SIG-M5 (cell line): ENCODE measurements around the gene NSD1.
"Not testable (repeated sequence)": the region's sequence is repeated elsewhere in the genome, so short reads cannot be mapped to it uniquely, and the experiment has no call there.

ENCODE experiments used
- DNase-seq: peaks from one replicate; lab custom pipeline; 2025; lab: John Stamatoyannopoulos, UW

The NSD1 gene

GRCh38 chr5:177291735-177292134 lies 158.2 kb downstream of the NSD1 start:
- DNase-seq = no peak

DNA sequence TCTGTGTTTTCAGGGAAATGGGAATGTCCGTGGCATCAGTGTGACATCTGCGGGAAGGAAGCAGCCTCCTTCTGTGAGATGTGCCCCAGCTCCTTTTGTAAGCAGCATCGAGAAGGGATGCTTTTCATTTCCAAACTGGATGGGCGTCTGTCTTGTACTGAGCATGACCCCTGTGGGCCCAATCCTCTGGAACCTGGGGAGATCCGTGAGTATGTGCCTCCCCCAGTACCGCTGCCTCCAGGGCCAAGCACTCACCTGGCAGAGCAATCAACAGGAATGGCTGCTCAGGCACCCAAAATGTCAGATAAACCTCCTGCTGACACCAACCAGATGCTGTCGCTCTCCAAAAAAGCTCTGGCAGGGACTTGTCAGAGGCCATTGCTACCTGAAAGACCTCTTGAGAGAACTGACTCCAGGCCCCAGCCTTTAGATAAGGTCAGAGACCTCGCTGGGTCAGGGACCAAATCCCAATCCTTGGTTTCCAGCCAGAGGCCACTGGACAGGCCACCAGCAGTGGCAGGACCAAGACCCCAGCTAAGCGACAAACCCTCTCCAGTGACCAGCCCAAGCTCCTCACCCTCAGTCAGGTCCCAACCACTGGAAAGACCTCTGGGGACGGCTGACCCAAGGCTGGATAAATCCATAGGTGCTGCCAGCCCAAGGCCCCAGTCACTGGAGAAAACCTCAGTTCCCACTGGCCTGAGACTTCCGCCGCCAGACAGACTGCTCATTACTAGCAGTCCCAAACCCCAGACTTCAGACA lies 160.4 kb downstream of the NSD1 start:
- no peak for DNase-seq

GRCh38 chr5:177294632-177295031 lies 161.1 kb downstream of the NSD1 start:
- DNase-seq = no peak

GRCh38 chr5:177295924-177296323 lies 162.4 kb downstream of the NSD1 start:
- no peak for DNase-seq

DNA sequence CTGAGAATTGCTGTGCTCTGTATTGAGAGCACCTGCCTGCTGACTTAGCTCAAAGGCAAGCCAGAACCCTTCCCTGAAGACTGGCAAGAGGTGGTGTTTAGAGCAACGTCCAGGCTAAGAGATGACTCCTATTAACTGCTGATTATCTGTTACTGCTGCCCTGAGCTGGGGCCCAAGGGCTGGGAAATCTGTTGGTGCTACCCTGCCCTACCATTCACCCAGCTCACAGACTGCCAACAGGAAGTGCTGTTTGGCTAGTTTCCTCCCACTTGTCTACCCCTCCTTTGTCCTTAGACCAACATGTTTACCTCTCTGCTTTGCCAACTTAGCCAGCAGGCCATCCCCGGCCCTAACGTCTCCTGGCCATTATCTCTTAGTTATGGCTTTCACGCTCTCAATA lies 163.0 kb downstream of the NSD1 start:
- no peak for DNase-seq

GRCh38 chr5:177297922-177298321 lies 164.3 kb downstream of the NSD1 start:
- DNase-seq = no peak

GRCh38 chr5:177299697-177300096 lies 166.1 kb downstream of the NSD1 start:
- DNase-seq = no peak

GRCh38 chr5:177300236-177300880 lies 166.8 kb downstream of the NSD1 start:
- peak; percentile 86 for DNase-seq

- DNase-seq = no peak
Observed at GRCh38 chr5:177300951-177301350, 167.4 kb downstream of the NSD1 start.

DNA sequence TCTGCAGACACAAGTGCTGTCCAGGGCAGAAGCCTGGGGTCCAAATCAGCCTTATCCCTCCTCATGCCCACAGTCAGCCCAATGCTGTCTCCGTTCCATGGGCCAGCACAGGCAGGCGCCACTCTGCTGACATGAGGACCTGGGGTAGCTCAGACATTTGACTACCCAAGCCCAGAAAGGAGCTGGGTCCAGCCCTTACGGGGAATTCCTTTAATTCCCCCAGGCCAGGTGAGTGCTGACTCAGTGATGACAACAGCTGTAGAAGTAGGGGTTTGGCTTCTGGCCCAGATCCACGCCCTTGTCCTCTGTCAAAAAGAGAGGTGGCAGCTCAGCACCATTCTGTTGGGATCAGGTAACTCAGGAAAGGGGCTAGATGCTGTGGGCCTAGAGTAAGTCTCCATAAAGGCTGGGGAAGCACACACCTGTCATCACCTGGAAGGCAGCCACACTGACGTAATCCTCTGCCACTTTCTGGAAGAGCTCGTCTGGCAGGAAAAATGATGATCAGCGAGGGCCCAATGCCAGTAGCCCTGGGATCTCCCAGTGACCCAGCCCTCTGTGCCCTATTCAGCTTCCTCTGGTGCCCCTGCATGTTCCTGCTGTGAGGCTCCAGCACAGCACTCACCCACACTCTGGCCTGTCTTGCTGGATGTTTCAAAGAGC lies 168.1 kb downstream of the NSD1 start:
- DNase-seq = no peak

- no peak for DNase-seq
Observed at GRCh38 chr5:177302354-177303110, 169.0 kb downstream of the NSD1 start.

GRCh38 chr5:177303121-177303924 lies 169.8 kb downstream of the NSD1 start, which contains the start of the genes PRELID1 and RAB24:
PRELID1 (plus strand) TSS chr5:177303799; CDS start chr5:177303986, 187 bp downstream.
RAB24 (minus strand) TSS chr5:177303719; CDS start chr5:177303288, 431 bp downstream.
- DNase-seq = no peak

GRCh38 chr5:177303925-177304391 lies 170.4 kb downstream of the NSD1 start:
- DNase-seq = no peak

- no peak for DNase-seq
Observed at GRCh38 chr5:177304392-177305119, 171.0 kb downstream of the NSD1 start.

DNA sequence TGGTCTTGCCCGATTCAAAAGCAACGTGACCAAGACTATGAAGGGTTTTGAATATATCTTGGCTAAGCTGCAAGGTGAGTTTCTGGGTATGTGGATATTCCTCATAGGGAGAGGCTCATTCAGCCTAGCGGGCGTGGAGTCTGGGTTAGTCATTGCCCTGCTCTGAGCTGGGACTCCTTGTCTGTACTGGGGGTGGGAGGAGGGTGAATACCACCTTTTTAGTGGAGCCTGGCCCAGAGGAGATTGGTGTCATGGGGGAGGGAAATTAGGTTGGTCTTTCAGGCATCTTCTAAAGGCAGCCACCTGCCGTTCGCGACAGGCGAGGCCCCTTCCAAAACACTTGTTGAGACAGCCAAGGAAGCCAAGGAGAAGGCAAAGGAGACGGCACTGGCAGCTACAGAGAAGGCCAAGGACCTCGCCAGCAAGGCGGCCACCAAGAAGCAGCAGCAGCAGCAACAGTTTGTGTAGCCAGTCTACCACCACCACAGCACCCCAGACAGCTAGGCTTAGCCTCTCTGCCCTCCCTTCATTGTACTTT lies 172.6 kb downstream of the NSD1 start:
- DNase-seq = not testable (repeated sequence)

DNA sequence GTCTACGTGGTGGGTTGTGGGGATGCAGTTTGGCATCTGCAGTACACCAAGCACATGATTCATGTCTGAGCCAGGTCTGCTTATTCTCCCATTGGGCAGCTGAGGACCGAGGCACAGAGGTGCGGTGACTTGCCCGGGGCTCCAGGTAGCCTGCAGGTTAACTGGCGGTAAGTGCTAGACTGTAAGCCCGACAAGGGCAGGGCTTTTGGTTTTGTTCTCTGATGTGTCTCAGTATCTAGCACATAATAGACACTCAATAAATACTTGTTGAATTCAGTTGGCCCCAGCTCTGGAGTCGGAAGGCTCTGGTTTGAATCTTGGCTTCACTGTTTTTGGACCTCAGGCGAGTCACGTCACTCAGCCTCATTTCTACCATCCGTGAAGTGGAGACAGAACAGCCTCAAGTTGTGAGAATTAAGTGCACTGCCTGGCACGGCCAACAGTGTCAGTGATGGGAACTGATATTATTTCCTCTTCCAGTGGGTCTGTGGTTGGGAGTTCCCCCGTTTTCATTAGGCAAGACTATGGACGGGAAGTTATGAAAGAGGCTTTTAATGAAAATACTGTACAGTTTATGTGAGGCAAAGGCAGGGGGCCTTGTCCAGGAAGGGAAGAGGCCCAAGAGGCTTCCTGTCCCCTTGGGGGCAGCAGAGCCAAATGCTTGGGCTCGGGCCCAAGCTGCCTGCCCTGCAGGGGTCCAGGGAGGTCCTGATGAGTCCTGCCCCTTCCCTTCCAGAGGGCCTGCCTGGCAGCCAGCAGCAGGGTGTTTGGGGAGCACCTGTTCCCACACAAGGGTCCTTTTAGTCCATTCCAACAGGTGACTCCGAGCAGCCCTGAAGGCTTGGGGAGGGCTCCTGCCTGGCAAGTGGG lies 173.3 kb downstream of the NSD1 start:
- peak; percentile 91 for DNase-seq

GRCh38 chr5:177307544-177308363 lies 174.2 kb downstream of the NSD1 start:
- no peak for DNase-seq

GRCh38 chr5:177308740-177309139 lies 175.2 kb downstream of the NSD1 start:
- DNase-seq = no peak
